HepG2 (cell line): ENCODE data around the gene CCDC196. TPM values are rescaled to one million over a fixed set of nuclear protein-coding genes. Genes with fewer than 3 reads are reported as not detected.
A peak's percentile ranks its signal among the peaks of the same experiment; 100 is the strongest.

Source experiments
- ARID4A ChIP-seq: sonication (generic); formaldehyde crosslinking; IDR thresholded peaks from 2 replicates; pipeline ENCODE4 v1.5.0; 2020; ENCODE audit warnings: mild to moderate bottlenecking, missing genetic modification reagents, borderline replicate concordance
- ATF5 ChIP-seq: sonication (generic); formaldehyde crosslinking; IDR thresholded peaks from 2 replicates; pipeline ENCODE4 v1.4.0; 2020; ENCODE audit warnings: mild to moderate bottlenecking, low read depth, missing genetic modification reagents
- ESRRA ChIP-seq: sonication (generic); formaldehyde crosslinking; IDR thresholded peaks from 2 replicates; pipeline ENCODE4 v1.5.1; 2020; ENCODE audit warnings: mild to moderate bottlenecking, low read depth, missing genetic modification reagents
- FIP1L1 ChIP-seq: fragments of 200-400 bp; formaldehyde crosslinking; IDR thresholded peaks from 2 replicates; pipeline ENCODE4 v1.6.1; 2018; ENCODE audit warnings: low read depth, mild to moderate bottlenecking, low read length, moderate library complexity, borderline replicate concordance; ENCODE audit not compliant: insufficient read depth
- HOXA7 ChIP-seq: sonication (generic); formaldehyde crosslinking; IDR thresholded peaks from 2 replicates; pipeline ENCODE4 v1.8.1; 2022; ENCODE audit warnings: mild to moderate bottlenecking, missing genetic modification reagents, moderate library complexity
- KDM5B ChIP-seq: sonication (generic); formaldehyde crosslinking; IDR thresholded peaks from 2 replicates; pipeline ENCODE4 v1.4.0; 2020; ENCODE audit warnings: missing genetic modification reagents, mild to moderate bottlenecking, borderline replicate concordance
- LCORL ChIP-seq, 2 experiments: fragments of 450-650 bp in 1 of 2; sonication (generic) in 1 of 2; formaldehyde crosslinking in 1 of 2; IDR thresholded peaks; 2 replicates each; pipeline versions ENCODE4 v1.5.0 to v1.6.1; 2017 to 2020; ENCODE audit warnings: antibody characterized with exemption in 1 of 2, missing genetic modification reagents in 1 of 2
- NCOA1 ChIP-seq: sonication (generic); formaldehyde crosslinking; IDR thresholded peaks from 2 replicates; pipeline ENCODE4 v1.9.0; 2021; ENCODE audit warnings: missing genetic modification reagents
- NONO ChIP-seq, 2 experiments: fragments of 450-650 bp in 1 of 2; sonication (generic) in 1 of 2; formaldehyde crosslinking in 1 of 2; IDR thresholded peaks in 1 of 2; conservative IDR thresholded peaks in 1 of 2; 2 replicates each; pipeline versions ENCODE4 v1.6.1 to v1.8.0; 2017 to 2022; ENCODE audit warnings: mild to moderate bottlenecking in 1 of 2, missing genetic modification reagents in 1 of 2, moderate library complexity in 1 of 2
- NR0B2 ChIP-seq: sonication (generic); formaldehyde crosslinking; IDR thresholded peaks from 2 replicates; pipeline ENCODE4 v1.4.0; 2020; ENCODE audit warnings: mild to moderate bottlenecking, missing genetic modification reagents
- SYNCRIP ChIP-seq: fragments of 200-400 bp; formaldehyde crosslinking; IDR thresholded peaks from 2 replicates; pipeline ENCODE4 v1.6.1; 2018; ENCODE audit warnings: mild to moderate bottlenecking, low read depth, low read length; ENCODE audit not compliant: insufficient read depth
- TGIF2 ChIP-seq: IDR thresholded peaks from 2 replicates; pipeline ENCODE4 v1.6.1; 2016; ENCODE audit warnings: control low read depth, missing compliant biosample characterization
- ZNF383 ChIP-seq: sonication (generic); formaldehyde crosslinking; IDR thresholded peaks from 2 replicates; pipeline ENCODE4 v1.4.0; 2020; ENCODE audit warnings: missing genetic modification reagents, mild to moderate bottlenecking, borderline replicate concordance
- ZNF513 ChIP-seq: sonication (generic); formaldehyde crosslinking; conservative IDR thresholded peaks from 2 replicates; pipeline ENCODE4 v1.5.0; 2020; ENCODE audit warnings: missing genetic modification reagents
- ZNF614 ChIP-seq: IDR thresholded peaks from 2 replicates; pipeline ENCODE4 v1.6.1; 2018; ENCODE audit warnings: missing biosample characterization, missing genetic modification reagents, inconsistent platforms, borderline replicate concordance
- ZNF777 ChIP-seq: sonication (generic); formaldehyde crosslinking; IDR thresholded peaks from 2 replicates; pipeline ENCODE4 v1.4.0; 2020; ENCODE audit warnings: missing genetic modification reagents
- ZNF781 ChIP-seq: sonication (generic); formaldehyde crosslinking; IDR thresholded peaks from 2 replicates; pipeline ENCODE4 v1.5.1; 2020; ENCODE audit warnings: borderline replicate concordance, mild to moderate bottlenecking, missing genetic modification reagents; ENCODE audit errors: not compliant biosample characterization
- polyA plus RNA-seq, 8 experiments: library from polyadenylated mRNA; depleted of rRNA in 3 of 8; stranded (reverse) in 7 of 8; unstranded in 1 of 8; fragments of >200 nt; fragmentation: Illumina TruSeq in 4 of 8; extraction: Trizol in 4 of 8; gene quantifications; 2 replicates each; pipeline versions ENCODE4 v1.2.1 to v1.2.3, GENCODE V29; 2011 to 2016; ENCODE audit warnings: low read depth in 4 of 8, missing spikeins in 1 of 8, mixed read lengths in 1 of 8; ENCODE audit not compliant: insufficient read depth in 1 of 8
- total RNA-seq, 5 experiments: library from RNA; depleted of rRNA; stranded (reverse); fragments of >200 nt; fragmentation: Illumina TruSeq; extraction: Trizol; gene quantifications; 2 replicates each; pipeline ENCODE4 v1.2.3, GENCODE V29; 2016; ENCODE audit warnings: low read depth in 1 of 5

Gene CCDC196
- total and polyA plus RNA-seq, 2 of the 13 experiments (the other 11 are each of a cell fraction or from before 2014, with no cell fraction given): not detected

GRCh38 chr14:66507722-66508546, 21.8 kb downstream of the CCDC196 start, which contains the start of gene GPHN (continued):
- TF ChIP-seq ZNF781 (CRISPR knock-in tag): peak; percentile 89
- no peak for TF ChIP-seq ZNF383
- no peak for TF ChIP-seq NCOA1 (CRISPR knock-in tag)
- TF ChIP-seq LCORL (IDR thresholded peaks at IDR 0.05): no peak
- peak; percentile 82 for TF ChIP-seq LCORL (CRISPR knock-in tag; IDR thresholded peaks at IDR 0.05)
- TF ChIP-seq FIP1L1: no peak
- TF ChIP-seq ZNF614 (CRISPR knock-in tag): peak; percentile 46; the same call in 1 of the 2 replicates
- peak; percentile 92 for TF ChIP-seq KDM5B
- no peak for TF ChIP-seq ESRRA
- 0 out of 2 replicates have a peak, but pooled peaks have one; percentile 5 for TF ChIP-seq NR0B2 (CRISPR knock-in tag)
- no peak for TF ChIP-seq NONO (IDR thresholded peaks at IDR 0.05)
- TF ChIP-seq NONO (CRISPR knock-in tag; conservative IDR thresholded peaks at IDR 0.05): peak; percentile 96
- no peak for TF ChIP-seq SYNCRIP
- no peak; the same call in none of the 2 replicates for TF ChIP-seq TGIF2 (CRISPR knock-in tag)
- TF ChIP-seq ARID4A: peak; percentile 91
- no peak for TF ChIP-seq ATF5 (CRISPR knock-in tag)
- 0 out of 2 replicates have a peak, but pooled peaks have one; percentile 46 for TF ChIP-seq HOXA7 (CRISPR knock-in tag)
- TF ChIP-seq ZNF777 (CRISPR knock-in tag): peak; percentile 38
- TF ChIP-seq ZNF513 (CRISPR knock-in tag): no peak
